K562 (cell line): Measurements from ENCODE around the gene AHNAK. TPM values are rescaled to one million over a fixed set of nuclear protein-coding genes. Genes with fewer than 3 reads are reported as not detected.

Source experiments
- ATAC-seq: fragments of 200-7000 bp; cut with Tn5 transposase; 3 replicates; pipeline ENCODE4 v1.9.1; 2020; ENCODE audit warnings: moderate library complexity
- BruUV-seq: library from RNA; stranded (reverse); fragments of 400-500 nt; replicated peaks from 2 replicates; lab custom pipeline; 2021; lab: Mats Ljungman, UMichigan
- CTCF ChIA-PET: fragments of 300-600 bp; formaldehyde crosslinking; extraction: SDS; loops from one replicate; lab custom pipeline; 2021; ENCODE audit warnings: low intra/inter-chr PET ratio; lab: Yijun Ruan, JAX
- POLR2A ChIA-PET: fragments of 300-600, 350-650 bp; sonication (Branson Sonifier 250); formaldehyde crosslinking; extraction: SDS; loops from one replicate; lab custom pipeline; 2021; ENCODE audit warnings: antibody characterized with exemption, inconsistent platforms; lab: Yijun Ruan, JAX
- DNase-seq, 4 experiments: peaks; one replicate each; pipeline versions ENCODE4 v3.0.0 to v3.0.0-alpha.2; 2011 to 2018; ENCODE audit warnings: low spot score in 3 of 4, mixed read lengths in 3 of 4; ENCODE audit errors: extremely low read depth in 1 of 4
- FAIRE-seq: peaks from 2 replicates; lab custom pipeline; 2011; peaks lifted over from hg19 to GRCh38; lab: Jason Lieb, UNC
- H2AFZ ChIP-seq: 2 replicates; pipeline ENCODE4 v1.6.0; 2011; ENCODE audit warnings: low read depth, low read length, control low read depth, inconsistent platforms
- H3K27ac ChIP-seq: fragments of 200-600 bp; 3 replicates; pipeline ENCODE4 v1.8.0; 2011; ENCODE audit warnings: low read depth, mild to moderate bottlenecking, control low read depth, inconsistent platforms, low read length, moderate library complexity, mixed read lengths; ENCODE audit errors: extremely low read depth
- H3K27me3 ChIP-seq, 2 experiments: fragments of 300-600 bp in 1 of 2; 2 replicates in 1 of 2; 3 replicates in 1 of 2; pipeline versions ENCODE4 v1.6.0 to v1.8.0; 2011; ENCODE audit warnings: inconsistent platforms in 2 of 2, low read length in 2 of 2, mild to moderate bottlenecking in 1 of 2, mixed read lengths in 1 of 2, moderate library complexity in 1 of 2; ENCODE audit not compliant: control insufficient read depth in 2 of 2, insufficient read depth in 2 of 2
- H3K36me3 ChIP-seq: fragments of 300-600 bp; 3 replicates; pipeline ENCODE4 v1.8.0; 2011; ENCODE audit warnings: mild to moderate bottlenecking, low read length, inconsistent platforms; ENCODE audit not compliant: control insufficient read depth, insufficient read depth
- H3K4me1 ChIP-seq, 2 experiments: fragments of 200-600 bp in 1 of 2; replicated peaks in 1 of 2; 2 replicates in 1 of 2; 3 replicates in 1 of 2; pipeline versions ENCODE4 v1.5.1 to v1.8.0; 2011; ENCODE audit warnings: inconsistent platforms in 2 of 2, low read length in 2 of 2, mild to moderate bottlenecking in 1 of 2, mixed read lengths in 1 of 2, moderate library complexity in 1 of 2; ENCODE audit not compliant: control insufficient read depth in 2 of 2, insufficient read depth in 2 of 2
- H3K4me2 ChIP-seq: 2 replicates; pipeline ENCODE4 v1.6.1; 2011; ENCODE audit warnings: low read length, control low read depth, inconsistent platforms, mixed read lengths; ENCODE audit not compliant: insufficient read depth
- H3K4me3 ChIP-seq: fragments of 200-600 bp; sonication (generic), shearing (Covaris generic); 2 replicates; pipeline ENCODE4 v1.5.1; 2016; ENCODE audit warnings: control low read depth, inconsistent platforms
- H3K79me2 ChIP-seq: fragments of 200-600 bp; 3 replicates; pipeline ENCODE4 v1.8.0; 2011; ENCODE audit warnings: low read length, inconsistent platforms; ENCODE audit not compliant: control insufficient read depth, insufficient read depth
- H3K9ac ChIP-seq, 2 experiments: 2 replicates each; pipeline versions ENCODE4 v1.6.0 to v1.6.1; 2011; ENCODE audit warnings: low read depth in 2 of 2, low read length in 2 of 2, control low read depth in 1 of 2, inconsistent platforms in 1 of 2, mild to moderate bottlenecking in 1 of 2, mixed read lengths in 1 of 2; ENCODE audit not compliant: insufficient read depth in 1 of 2
- H3K9me1 ChIP-seq: one replicate; pipeline ENCODE4 v1.6.0; 2011; ENCODE audit warnings: inconsistent platforms, mild to moderate bottlenecking, low read length, moderate library complexity; ENCODE audit not compliant: control insufficient read depth, insufficient read depth
- H3K9me3 ChIP-seq: replicated peaks from 2 replicates; pipeline ENCODE4 v1.5.1; 2011; ENCODE audit warnings: low read depth, low read length, inconsistent platforms; ENCODE audit not compliant: control insufficient read depth, insufficient read depth
- H4K20me1 ChIP-seq: replicated peaks from 2 replicates; pipeline ENCODE4 v1.6.1; 2011; ENCODE audit warnings: low read length, inconsistent platforms, mixed read lengths; ENCODE audit not compliant: control insufficient read depth, insufficient read depth
- FOXK2 ChIP-seq, 2 experiments: fragments of 450-650 bp; IDR thresholded peaks in 1 of 2; conservative IDR thresholded peaks in 1 of 2; 2 replicates each; pipeline ENCODE4 v1.6.1; 2016; ENCODE audit warnings: low read depth in 2 of 2, mild to moderate bottlenecking in 1 of 2
- GTF2E2 ChIP-seq: fragments of 200-800 bp; sonication (Bioruptor generic); IDR thresholded peaks from 2 replicates; pipeline ENCODE4 v1.6.1; 2016; ENCODE audit warnings: missing genetic modification characterization, missing compliant biosample characterization
- MBD2 ChIP-seq: sonication (generic); IDR thresholded peaks from 2 replicates; pipeline ENCODE4 v1.6.1; 2016; ENCODE audit warnings: low read depth, borderline replicate concordance
- TAF7 ChIP-seq: fragments of 450-650 bp; IDR thresholded peaks from 2 replicates; pipeline ENCODE4 v1.6.1; 2016; ENCODE audit warnings: missing genetic modification characterization, missing compliant biosample characterization
- TRIM24 ChIP-seq, 2 experiments: fragments of 450-650 bp; IDR thresholded peaks; 2 replicates each; pipeline ENCODE4 v1.6.1; 2016
- XRCC5 ChIP-seq: fragments of 200-400 bp; formaldehyde crosslinking; IDR thresholded peaks from 2 replicates; pipeline ENCODE4 v1.6.1; 2017; ENCODE audit warnings: low read depth, mild to moderate bottlenecking, low read length
- YY1 ChIP-seq, 3 experiments: IDR thresholded peaks; 2 replicates each; pipeline ENCODE4 v1.6.1; 2011; ENCODE audit warnings: low read length in 2 of 3, mild to moderate bottlenecking in 2 of 3, moderate library complexity in 2 of 3, borderline replicate concordance in 1 of 3, control low read depth in 1 of 3, low read depth in 1 of 3; ENCODE audit not compliant: insufficient read depth in 3 of 3, insufficient replicate concordance in 2 of 3, control insufficient read depth in 1 of 3, insufficient read length in 1 of 3; ENCODE audit errors: extremely low read depth in 1 of 3
- ZNF445 ChIP-seq: fragments of 250-450 bp; sonication (Bioruptor Pico); IDR thresholded peaks from 2 replicates; pipeline ENCODE4 v1.4.0; 2020; ENCODE audit warnings: low read depth, mild to moderate bottlenecking, moderate library complexity
- ZNF57 ChIP-seq: fragments of 450-650 bp; formaldehyde crosslinking; IDR thresholded peaks from 2 replicates; pipeline ENCODE4 v1.4.0; 2020; ENCODE audit warnings: mild to moderate bottlenecking, moderate library complexity
- WGBS: fragments of 100-300 bp; shearing (Covaris generic); methylation state at CpG from one replicate; pipeline ENCODE4 v1.1.6; 2016; ENCODE audit warnings: low coverage, mixed read lengths; ENCODE audit not compliant: insufficient coverage; ENCODE audit errors: missing lambda C conversion rate; 5-methylcytosine and 5-hydroxymethylcytosine counted together
- in situ Hi-C: fragments of 300-500 bp; cut with MboI; formaldehyde crosslinking; loops from 4 replicates; pipeline ENCODE4 v1.15.0; 2018; ENCODE audit warnings: inconsistent platforms, mixed read lengths
- intact Hi-C: fragments of 100-400 bp; cut with micrococcal nuclease; formaldehyde crosslinking; loops from 2 replicates; pipeline ENCODE4 v1.14.2; 2022
- polyA plus RNA-seq, 8 experiments: library from polyadenylated mRNA; depleted of rRNA in 4 of 8; stranded (reverse) in 5 of 8; unstranded in 3 of 8; fragments of >200 nt; fragmentation: Nextera tagmentation in 2 of 8; fragmentation: Illumina TruSeq in 1 of 8; extraction: Ambion mirVana in 2 of 8; extraction: Trizol in 1 of 8; gene quantifications; 2 replicates each; pipeline versions ENCODE4 v1.2.1 to v1.2.3, GENCODE V29; 2011 to 2014; ENCODE audit warnings: inconsistent platforms in 1 of 8, missing spikeins in 1 of 8
- total RNA-seq, 7 experiments: library from RNA; depleted of rRNA in 6 of 7; stranded (reverse); fragments of >200 nt in 6 of 7; fragmentation: Illumina TruSeq in 2 of 7; extraction: Trizol in 2 of 7; gene quantifications; 2 replicates each; pipeline versions ENCODE4 v1.2.1 to v1.2.3, GENCODE V29; 2011 to 2021; ENCODE audit warnings: low replicate concordance in 1 of 7
- TF ChIP-seq, protein P1 (sequence below): IDR thresholded peaks from 3 replicates; pipeline ENCODE4 v1.6.1; 2011; ENCODE audit warnings: borderline replicate concordance, mild to moderate bottlenecking; ENCODE audit not compliant: insufficient read length, insufficient read depth

AHNAK gene
- total and polyA plus RNA-seq, 9 of the 15 experiments (the other 6 are each of a cell fraction or from before 2014, with no cell fraction given) = 1.5 to 89.7 (median 45.0) TPM

GRCh38 chr11:62423012-62423411 lies 123.6 kb downstream of the AHNAK start:
- H3K4me2 ChIP-seq = no peak overlapping the region
- no peak overlapping the region for H3K27ac ChIP-seq
- ChIA-PET CTCF (no interaction called here), POLR2A (interaction anchor here (1.0 to 2.4 kb wide), 3 partner anchors 22 to 120 kb away, joined by 3 to 12 read pairs (median 3); no protein-coding TSS in a partner anchor)
- BruUV-seq = no TSS peak
- H3K4me3 ChIP-seq = no peak overlapping the region
- ATAC-seq = no peak
- H3K9me3 ChIP-seq = no peaks in the 10 kb centered on the region
- H3K79me2 ChIP-seq = no peaks in the 10 kb centered on the region
- no peak for DNase-seq
- intact Hi-C loops (loop anchor here (10.0 kb wide), 1 partner anchor 82 kb away; no protein-coding TSS in a partner anchor), in situ Hi-C loops (loop anchor here (5.0 kb wide), 1 partner anchor 134 kb away; no protein-coding TSS in a partner anchor)
- no peaks in the 10 kb centered on the region for H3K36me3 ChIP-seq
- WGBS = 66% methylated on average over 4 of the region's 4 CpGs
- H3K9ac ChIP-seq = peak overlapping the region in 1 of 2 experiments; percentile 47; a peak in 1 of 4 replicates
- no peaks in the 10 kb centered on the region for H3K9me1 ChIP-seq
- no peaks in the 10 kb centered on the region for H3K27me3 ChIP-seq
- FAIRE-seq = no peak
- H2AFZ ChIP-seq = 0 out of 2 replicates have a peak overlapping the region, but pooled peaks have one; percentile 33
- H3K4me1 ChIP-seq = peaks cover 31 to 37% of the 10 kb centered on the region in 2 experiments
- H4K20me1 ChIP-seq = no peaks in the 10 kb centered on the region
- no peak for TF ChIP-seq ZNF445 (CRISPR knock-in tag)
- TF ChIP-seq XRCC5 = no peak
- TF ChIP-seq TRIM24 (IDR thresholded peaks at IDR 0.05) = no peak
- no peak for TF ChIP-seq ZNF57 (CRISPR knock-in tag)
- no peak for TF ChIP-seq GTF2E2 (tag)
- TF ChIP-seq FOXK2 (conservative IDR thresholded peaks at IDR 0.05 in 1 of 2, IDR thresholded peaks at IDR 0.05 in 1 of 2; ENCODE audit: low read depth in 2 of 2) = no peak
- no peak for TF ChIP-seq MBD2
- no peak for TF ChIP-seq TAF7 (tag)
- no peak for TF ChIP-seq YY1 (IDR thresholded peaks at IDR 0.05; ENCODE audit: borderline replicate concordance in 1 of 3, control insufficient read depth in 1 of 3, extremely low read depth in 1 of 3, insufficient read depth in 3 of 3, insufficient read length in 1 of 3, insufficient replicate concordance in 2 of 3, low read depth in 1 of 3, low read length in 2 of 3)
- TF ChIP-seq, protein P1, sequence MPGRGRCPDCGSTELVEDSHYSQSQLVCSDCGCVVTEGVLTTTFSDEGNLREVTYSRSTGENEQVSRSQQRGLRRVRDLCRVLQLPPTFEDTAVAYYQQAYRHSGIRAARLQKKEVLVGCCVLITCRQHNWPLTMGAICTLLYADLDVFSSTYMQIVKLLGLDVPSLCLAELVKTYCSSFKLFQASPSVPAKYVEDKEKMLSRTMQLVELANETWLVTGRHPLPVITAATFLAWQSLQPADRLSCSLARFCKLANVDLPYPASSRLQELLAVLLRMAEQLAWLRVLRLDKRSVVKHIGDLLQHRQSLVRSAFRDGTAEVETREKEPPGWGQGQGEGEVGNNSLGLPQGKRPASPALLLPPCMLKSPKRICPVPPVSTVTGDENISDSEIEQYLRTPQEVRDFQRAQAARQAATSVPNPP = no peak
